Parathyroid adenoma (tissue), 2 donors: Measurements from ENCODE around the gene WDR18.

ENCODE experiments used
- H2AFZ ChIP-seq: fragments of 300-600 bp; sonication (generic); one replicate; pipeline ENCODE4 v1.7.0; 2017; ENCODE audit warnings: antibody characterized with exemption, mild to moderate bottlenecking
- H3K27ac ChIP-seq: fragments of 300-600 bp; sonication (generic); one replicate; pipeline ENCODE4 v1.7.0; 2017
- H3K27me3 ChIP-seq: fragments of 300-600 bp; sonication (generic); one replicate; pipeline ENCODE4 v1.7.0; 2017; ENCODE audit warnings: low read length; ENCODE audit not compliant: control insufficient read depth, insufficient read depth
- H3K36me3 ChIP-seq: fragments of 300-600 bp; sonication (generic); one replicate; pipeline ENCODE4 v1.7.0; 2017; ENCODE audit warnings: low read length; ENCODE audit not compliant: control insufficient read depth, insufficient read depth
- H3K4me1 ChIP-seq: fragments of 300-600 bp; sonication (generic); one replicate; pipeline ENCODE4 v1.7.0; 2017; ENCODE audit warnings: control low read depth
- H3K4me2 ChIP-seq: fragments of 300-600 bp; sonication (generic); one replicate; pipeline ENCODE4 v1.7.0; 2017; ENCODE audit warnings: low read length
- H3K4me3 ChIP-seq: fragments of 300-600 bp; sonication (generic); one replicate; pipeline ENCODE4 v1.7.0; 2017; ENCODE audit warnings: low read depth, low read length
- H3K79me2 ChIP-seq: fragments of 300-600 bp; sonication (generic); one replicate; pipeline ENCODE4 v1.7.0; 2017; ENCODE audit warnings: control low read depth
- H3K9ac ChIP-seq: fragments of 300-600 bp; sonication (generic); one replicate; pipeline ENCODE4 v1.7.0; 2017; ENCODE audit warnings: mild to moderate bottlenecking
- H3K9me3 ChIP-seq: fragments of 300-600 bp; sonication (generic); one replicate; pipeline ENCODE4 v1.7.0; 2017; ENCODE audit warnings: low read length; ENCODE audit not compliant: control insufficient read depth
- TF ChIP-seq, protein P1 (sequence below): fragments of 300-600 bp; sonication (generic); IDR thresholded peaks from one replicate; pipeline ENCODE4 v1.7.0; 2017; ENCODE audit warnings: antibody characterized with exemption, mild to moderate bottlenecking
- donor health status: primary hyperparathyroidism.

The WDR18 gene

DNA sequence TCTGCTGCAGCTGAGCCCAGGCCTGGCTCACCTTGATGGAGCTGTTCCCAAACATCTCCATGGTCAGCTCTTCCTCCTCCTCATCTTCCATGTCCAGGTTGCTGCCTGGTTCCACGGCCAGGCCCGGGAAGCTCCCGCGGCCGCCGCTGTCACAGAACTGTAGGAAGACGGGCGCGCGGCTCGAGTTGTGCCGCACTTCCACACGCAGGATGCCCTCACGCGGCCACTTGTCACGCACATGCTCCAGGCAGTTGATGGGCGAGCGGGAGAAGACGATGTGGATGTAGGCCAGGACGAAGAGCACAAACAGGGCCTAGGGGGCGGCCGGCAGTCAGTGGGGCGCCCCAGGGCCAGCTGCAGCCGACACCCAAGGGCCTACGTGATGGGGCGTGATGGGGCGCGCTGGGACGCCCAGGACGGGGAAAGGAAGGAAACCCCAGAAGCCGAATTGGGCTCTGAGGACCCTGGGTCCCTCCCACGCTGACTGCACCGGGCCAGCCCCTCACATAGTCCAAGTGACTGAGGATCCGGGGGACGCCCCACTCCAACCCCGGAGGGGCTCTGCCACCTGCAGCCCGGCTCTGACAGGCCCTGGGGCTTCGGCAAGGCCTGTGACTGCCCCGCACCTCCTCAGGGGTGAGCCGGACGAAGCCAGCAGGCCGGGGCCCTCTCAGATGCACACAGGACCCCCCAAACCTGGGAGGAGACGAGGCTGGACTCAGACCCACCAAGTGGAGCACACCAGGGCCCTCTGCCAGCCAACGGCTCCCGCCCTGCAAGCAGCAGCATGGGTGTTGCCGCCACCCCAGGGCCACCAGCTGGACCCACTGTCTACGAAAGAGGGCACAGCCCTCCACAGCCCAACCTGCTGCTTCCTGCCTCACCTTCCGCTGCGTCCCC is 30.3 kb downstream of the WDR18 start:
- H3K4me1 ChIP-seq: peaks cover 32% of the 10 kb centered on the region
- no peak overlapping the region for H3K4me2 ChIP-seq
- TF ChIP-seq, protein P1, sequence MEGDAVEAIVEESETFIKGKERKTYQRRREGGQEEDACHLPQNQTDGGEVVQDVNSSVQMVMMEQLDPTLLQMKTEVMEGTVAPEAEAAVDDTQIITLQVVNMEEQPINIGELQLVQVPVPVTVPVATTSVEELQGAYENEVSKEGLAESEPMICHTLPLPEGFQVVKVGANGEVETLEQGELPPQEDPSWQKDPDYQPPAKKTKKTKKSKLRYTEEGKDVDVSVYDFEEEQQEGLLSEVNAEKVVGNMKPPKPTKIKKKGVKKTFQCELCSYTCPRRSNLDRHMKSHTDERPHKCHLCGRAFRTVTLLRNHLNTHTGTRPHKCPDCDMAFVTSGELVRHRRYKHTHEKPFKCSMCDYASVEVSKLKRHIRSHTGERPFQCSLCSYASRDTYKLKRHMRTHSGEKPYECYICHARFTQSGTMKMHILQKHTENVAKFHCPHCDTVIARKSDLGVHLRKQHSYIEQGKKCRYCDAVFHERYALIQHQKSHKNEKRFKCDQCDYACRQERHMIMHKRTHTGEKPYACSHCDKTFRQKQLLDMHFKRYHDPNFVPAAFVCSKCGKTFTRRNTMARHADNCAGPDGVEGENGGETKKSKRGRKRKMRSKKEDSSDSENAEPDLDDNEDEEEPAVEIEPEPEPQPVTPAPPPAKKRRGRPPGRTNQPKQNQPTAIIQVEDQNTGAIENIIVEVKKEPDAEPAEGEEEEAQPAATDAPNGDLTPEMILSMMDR: no peak
- H3K27ac ChIP-seq: no peak overlapping the region
- H3K9ac ChIP-seq: no peak overlapping the region
- H3K79me2 ChIP-seq: peaks cover 42% of the 10 kb centered on the region
- H3K9me3 ChIP-seq: no peaks in the 10 kb centered on the region
- H3K4me3 ChIP-seq: no peak overlapping the region
- no peak overlapping the region for H2AFZ ChIP-seq
- no peaks in the 10 kb centered on the region for H3K36me3 ChIP-seq
- no peaks in the 10 kb centered on the region for H3K27me3 ChIP-seq

DNA sequence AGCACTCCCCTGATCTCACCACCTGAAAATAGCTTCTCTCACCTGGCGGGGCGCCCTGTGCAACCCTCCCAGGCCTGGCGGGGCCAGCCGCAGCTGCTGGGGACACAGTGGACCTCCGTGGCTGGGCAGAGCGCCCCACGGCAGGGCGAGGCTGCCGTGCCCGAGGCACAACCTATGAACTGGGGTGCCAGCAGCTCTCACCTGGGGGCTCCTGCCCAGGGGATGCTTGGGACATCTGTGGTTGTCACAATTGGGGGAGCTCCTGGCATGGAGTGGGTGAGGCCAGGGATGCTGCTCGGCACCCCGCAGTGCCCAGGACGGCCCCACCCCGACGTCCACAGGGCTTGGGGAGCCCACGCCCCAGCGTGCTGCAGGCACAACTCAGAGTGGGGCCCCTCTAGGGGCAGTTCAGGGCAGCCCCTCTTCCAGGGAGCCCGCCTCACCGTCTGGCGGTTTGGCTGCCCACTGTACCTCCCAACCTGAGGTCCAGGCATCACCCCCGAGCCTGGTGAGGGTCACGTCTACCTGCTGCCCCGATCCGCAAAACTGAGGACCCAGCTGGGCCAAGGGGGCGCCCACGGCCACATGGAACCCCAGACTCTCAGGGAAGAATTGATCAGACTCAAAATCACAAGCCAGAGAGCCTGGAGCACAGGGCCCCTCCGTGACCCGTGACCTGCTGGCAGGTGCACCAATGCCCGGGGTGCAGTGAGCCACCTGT is 31.1 kb downstream of the WDR18 start:
- TF ChIP-seq, protein P1: no peak
- H3K79me2 ChIP-seq: peaks cover 50% of the 10 kb centered on the region
- H3K4me3 ChIP-seq: no peak overlapping the region
- no peak overlapping the region for H3K4me2 ChIP-seq
- no peaks in the 10 kb centered on the region for H3K27me3 ChIP-seq
- no peak overlapping the region for H2AFZ ChIP-seq
- H3K27ac ChIP-seq: no peak overlapping the region
- H3K9ac ChIP-seq: no peak overlapping the region
- no peaks in the 10 kb centered on the region for H3K9me3 ChIP-seq
- H3K36me3 ChIP-seq: no peaks in the 10 kb centered on the region
- H3K4me1 ChIP-seq: peaks cover 32% of the 10 kb centered on the region

DNA sequence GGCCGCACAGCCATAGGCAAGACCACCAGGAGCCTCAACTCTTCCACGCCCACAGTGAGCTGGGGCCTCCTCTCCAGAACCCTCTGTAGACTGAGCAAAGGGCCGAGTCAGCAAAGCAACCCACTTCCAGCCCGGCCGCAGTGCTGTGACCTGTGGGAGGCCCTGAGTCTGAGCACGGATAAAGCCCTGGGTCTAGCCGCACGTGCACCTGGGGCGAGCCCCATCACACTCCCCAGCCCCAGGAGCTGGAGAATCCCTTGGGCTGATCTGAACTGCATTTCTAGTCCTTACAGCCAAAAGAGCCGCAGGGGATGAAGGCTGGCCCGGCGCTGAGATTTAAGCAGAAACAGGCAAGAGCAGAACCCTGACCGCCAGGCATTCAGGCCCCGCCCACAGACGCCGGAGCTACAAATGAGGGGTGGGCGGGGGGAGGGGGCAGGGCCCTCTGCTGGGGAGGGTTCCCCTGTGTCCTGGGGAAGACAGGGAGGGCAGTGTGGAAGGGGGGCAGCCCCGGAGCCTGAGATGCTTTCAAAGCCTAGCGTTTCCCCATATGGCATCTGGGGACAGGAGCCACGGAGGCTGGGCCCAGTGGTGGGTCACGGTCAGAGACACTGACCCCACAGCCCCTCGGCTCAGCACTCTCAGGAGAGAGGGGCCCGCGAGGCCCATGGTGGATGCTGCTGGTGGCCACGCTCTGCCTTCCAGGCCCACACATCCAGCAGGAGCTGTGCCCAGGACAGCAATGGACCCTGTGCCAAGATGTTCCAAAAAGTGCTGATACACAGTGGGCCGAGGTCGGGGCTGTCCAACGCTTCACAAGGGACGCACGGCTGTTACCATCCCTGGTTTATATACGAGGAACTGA is 31.9 kb downstream of the WDR18 start:
- no peak overlapping the region for H3K9ac ChIP-seq
- peak overlapping the region; percentile 1 for H3K4me2 ChIP-seq
- H2AFZ ChIP-seq: no peak overlapping the region
- H3K4me3 ChIP-seq: no peak overlapping the region
- H3K27me3 ChIP-seq: no peaks in the 10 kb centered on the region
- H3K79me2 ChIP-seq: peaks cover 54% of the 10 kb centered on the region
- peaks cover 32% of the 10 kb centered on the region for H3K4me1 ChIP-seq
- H3K36me3 ChIP-seq: no peaks in the 10 kb centered on the region
- H3K27ac ChIP-seq: peak overlapping the region; percentile 44
- no peaks in the 10 kb centered on the region for H3K9me3 ChIP-seq
- TF ChIP-seq, protein P1: no peak

DNA sequence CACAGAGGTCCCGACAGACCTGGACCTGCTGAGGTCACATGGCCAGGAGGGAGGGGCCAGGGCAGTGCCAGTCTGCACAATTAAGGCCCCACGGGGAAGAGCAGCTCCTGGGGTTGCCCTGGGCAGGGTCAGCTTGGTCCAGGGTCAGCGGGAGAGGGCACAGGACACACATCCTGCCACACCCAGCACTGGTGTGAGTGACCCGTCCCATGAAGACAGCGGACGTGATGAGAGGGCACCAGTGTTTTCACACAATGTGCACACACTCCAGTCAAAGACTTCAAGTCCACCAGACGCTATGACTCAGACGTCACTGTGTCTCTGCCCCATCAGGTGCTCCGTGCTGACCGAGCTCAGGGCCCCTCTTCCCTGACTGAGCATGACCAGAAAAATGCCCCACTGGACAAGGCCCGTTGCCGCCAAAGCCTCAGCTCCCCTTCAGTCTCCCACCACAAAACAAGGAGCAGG is 32.5 kb downstream of the WDR18 start:
- Histone ChIP-seq H3K27me3 (no peaks in the 10 kb centered on the region), H3K9me3 (no peaks in the 10 kb centered on the region), H3K4me3 (peak overlapping the region; percentile 16), H3K9ac (no peak overlapping the region), H3K4me2 (peak overlapping the region; percentile 56), H3K36me3 (no peaks in the 10 kb centered on the region), H3K27ac (peak overlapping the region; percentile 44), H2AFZ (no peak overlapping the region), H3K4me1 (peaks cover 32% of the 10 kb centered on the region), H3K79me2 (peaks cover 54% of the 10 kb centered on the region)
- TF ChIP-seq, protein P1: no peak
